Measurements from ENCODE around the gene LTB.

DNA sequence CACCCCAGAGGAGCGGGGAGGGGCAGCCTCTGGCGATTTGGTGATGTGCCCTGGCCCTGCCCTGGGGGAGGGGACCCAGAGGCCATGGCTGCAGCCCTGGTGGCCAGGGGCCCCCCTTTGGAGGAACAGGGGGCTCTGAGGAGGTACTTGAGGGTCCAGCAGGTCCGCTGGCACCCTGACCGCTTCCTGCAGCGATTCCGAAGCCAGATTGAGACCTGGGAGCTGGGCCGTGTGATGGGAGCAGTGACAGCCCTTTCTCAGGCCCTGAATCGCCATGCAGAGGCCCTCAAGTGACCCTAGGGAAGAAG is 24.0 kb downstream of the LTB start:
- TF ChIP-seq, protein P1, sequence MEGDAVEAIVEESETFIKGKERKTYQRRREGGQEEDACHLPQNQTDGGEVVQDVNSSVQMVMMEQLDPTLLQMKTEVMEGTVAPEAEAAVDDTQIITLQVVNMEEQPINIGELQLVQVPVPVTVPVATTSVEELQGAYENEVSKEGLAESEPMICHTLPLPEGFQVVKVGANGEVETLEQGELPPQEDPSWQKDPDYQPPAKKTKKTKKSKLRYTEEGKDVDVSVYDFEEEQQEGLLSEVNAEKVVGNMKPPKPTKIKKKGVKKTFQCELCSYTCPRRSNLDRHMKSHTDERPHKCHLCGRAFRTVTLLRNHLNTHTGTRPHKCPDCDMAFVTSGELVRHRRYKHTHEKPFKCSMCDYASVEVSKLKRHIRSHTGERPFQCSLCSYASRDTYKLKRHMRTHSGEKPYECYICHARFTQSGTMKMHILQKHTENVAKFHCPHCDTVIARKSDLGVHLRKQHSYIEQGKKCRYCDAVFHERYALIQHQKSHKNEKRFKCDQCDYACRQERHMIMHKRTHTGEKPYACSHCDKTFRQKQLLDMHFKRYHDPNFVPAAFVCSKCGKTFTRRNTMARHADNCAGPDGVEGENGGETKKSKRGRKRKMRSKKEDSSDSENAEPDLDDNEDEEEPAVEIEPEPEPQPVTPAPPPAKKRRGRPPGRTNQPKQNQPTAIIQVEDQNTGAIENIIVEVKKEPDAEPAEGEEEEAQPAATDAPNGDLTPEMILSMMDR (IDR thresholded peaks at IDR 0.05), result no peak
- no peak for TF ChIP-seq POLR2A (IDR thresholded peaks at IDR 0.05)
- TF ChIP-seq POLR2AphosphoS5 (IDR thresholded peaks at IDR 0.05; ENCODE audit: insufficient read depth in 1 of 2, low read depth in 1 of 2), result no peak

Measured in vagina (tissue), 2 donors.